H1 (cell line): Measurements from ENCODE around the gene ARHGAP25. TPM values are rescaled to one million over a fixed set of nuclear protein-coding genes. Genes with fewer than 3 reads are reported as not detected.

Source experiments
- CTCF ChIA-PET: fragments of 300-600 bp; sonication (Branson Sonifier 250); formaldehyde crosslinking; loops from one replicate; lab custom pipeline; 2021; ENCODE audit not compliant: partially characterized antibody; lab: Charles Lee
- POLR2A ChIA-PET: fragments of 300-600 bp; sonication (Branson Sonifier 250); formaldehyde crosslinking; loops from one replicate; lab custom pipeline; 2021; ENCODE audit warnings: inconsistent platforms; ENCODE audit not compliant: partially characterized antibody; lab: Charles Lee
- DNase-seq, 2 experiments: peaks; one replicate each; pipeline versions ENCODE4 v3.0.0 to v3.0.0-alpha.2; 2010 to 2022; ENCODE audit warnings: low spot score in 2 of 2, low read depth in 1 of 2, mixed read lengths in 1 of 2
- FAIRE-seq: peaks from 2 replicates; lab custom pipeline; 2011; peaks lifted over from hg19 to GRCh38; lab: Jason Lieb, UNC
- H2AFZ ChIP-seq: 2 replicates; pipeline ENCODE4 v1.8.1; 2012; ENCODE audit warnings: low read length, inconsistent platforms
- H2AK5ac ChIP-seq: 2 replicates; pipeline ENCODE4 v1.6.1; 2013; ENCODE audit warnings: low read depth, low read length
- H2BK120ac ChIP-seq: replicated peaks from 2 replicates; pipeline ENCODE3; 2013; ENCODE audit warnings: low read depth, low read length, inconsistent platforms
- H2BK12ac ChIP-seq: 2 replicates; pipeline ENCODE4 v1.6.1; 2013; ENCODE audit warnings: low read depth, low read length
- H2BK15ac ChIP-seq: 2 replicates; pipeline ENCODE4 v1.6.1; 2013; ENCODE audit warnings: low read length
- H2BK20ac ChIP-seq: 2 replicates; pipeline ENCODE4 v1.6.1; 2013; ENCODE audit warnings: low read length
- H2BK5ac ChIP-seq: 2 replicates; pipeline ENCODE4 v1.6.1; 2013; ENCODE audit warnings: low read depth, low read length
- H3K14ac ChIP-seq: 2 replicates; pipeline ENCODE4 v1.6.1; 2013; ENCODE audit warnings: inconsistent platforms; ENCODE audit not compliant: insufficient read length
- H3K18ac ChIP-seq: 2 replicates; pipeline ENCODE4 v1.6.1; 2013; ENCODE audit warnings: low read length; ENCODE audit errors: extremely low read depth
- H3K23ac ChIP-seq: 2 replicates; pipeline ENCODE4 v1.6.1; 2013; ENCODE audit warnings: inconsistent platforms; ENCODE audit not compliant: insufficient read length
- H3K23me2 ChIP-seq: 2 replicates; pipeline ENCODE4 v1.6.1; 2013; ENCODE audit warnings: low read depth, low read length
- H3K27ac ChIP-seq: 2 replicates; pipeline ENCODE4 v1.6.1; 2011; ENCODE audit warnings: low read depth, low read length, inconsistent platforms
- H3K27me3 ChIP-seq, 4 experiments: replicated peaks in 1 of 4; 1 replicate in 1 of 4; 2 replicates in 3 of 4; pipeline versions ENCODE4 v1.6.1 to v1.8.1; 2011 to 2013; ENCODE audit warnings: low read length in 3 of 4, mild to moderate bottlenecking in 3 of 4, inconsistent platforms in 2 of 4, mixed read lengths in 2 of 4, moderate library complexity in 1 of 4; ENCODE audit not compliant: control insufficient read depth in 3 of 4, insufficient read depth in 3 of 4; ENCODE audit errors: extremely low read depth in 1 of 4
- H3K36me3 ChIP-seq, 4 experiments: 2 replicates each; pipeline versions ENCODE4 v1.6.1 to v1.8.1; 2011 to 2013; ENCODE audit warnings: mild to moderate bottlenecking in 4 of 4, low read length in 3 of 4, moderate library complexity in 2 of 4, control low read depth in 1 of 4, inconsistent platforms in 1 of 4; ENCODE audit not compliant: insufficient read depth in 4 of 4, control insufficient read depth in 2 of 4
- H3K4ac ChIP-seq: replicated peaks from 2 replicates; pipeline ENCODE3; 2013; ENCODE audit warnings: low read length, low read depth, mixed read lengths, inconsistent platforms; ENCODE audit not compliant: insufficient read length
- H3K4me1 ChIP-seq, 4 experiments: replicated peaks in 1 of 4; 1 replicate in 1 of 4; 2 replicates in 3 of 4; pipeline versions ENCODE4 v1.6.1 to v1.8.1; 2011 to 2013; ENCODE audit warnings: low read length in 3 of 4, inconsistent platforms in 2 of 4, mixed read lengths in 1 of 4; ENCODE audit not compliant: insufficient read depth in 4 of 4, control insufficient read depth in 3 of 4
- H3K4me2 ChIP-seq, 2 experiments: 2 replicates each; pipeline versions ENCODE4 v1.6.1 to v1.8.1; 2011 to 2013; ENCODE audit warnings: low read depth in 2 of 2, low read length in 2 of 2, control low read depth in 1 of 2, inconsistent platforms in 1 of 2, mild to moderate bottlenecking in 1 of 2; ENCODE audit not compliant: insufficient read depth in 1 of 2
- H3K4me3 ChIP-seq, 4 experiments: fragments of 200-600, 300-600 bp in 1 of 4; sonication (generic), shearing (Covaris generic), sonication (Bioruptor Twin) in 1 of 4; 2 replicates each; pipeline versions ENCODE4 v1.5.1 to v1.8.1; 2011 to 2016; ENCODE audit warnings: low read length in 4 of 4, low read depth in 3 of 4, control low read depth in 2 of 4, inconsistent platforms in 2 of 4, mild to moderate bottlenecking in 2 of 4, mixed read lengths in 1 of 4, moderate library complexity in 1 of 4; ENCODE audit not compliant: insufficient read depth in 2 of 4; ENCODE audit errors: extremely low read depth in 1 of 4
- H3K56ac ChIP-seq: replicated peaks from 2 replicates; pipeline ENCODE3; 2013; ENCODE audit warnings: low read depth, mild to moderate bottlenecking, mixed read lengths, low read length, inconsistent platforms; ENCODE audit not compliant: insufficient read length
- H3K79me1 ChIP-seq: 2 replicates; pipeline ENCODE4 v1.6.1; 2013; ENCODE audit warnings: low read depth, low read length, control low read depth
- H3K79me2 ChIP-seq, 2 experiments: 2 replicates each; pipeline versions ENCODE4 v1.6.1 to v1.8.1; 2012 to 2013; ENCODE audit warnings: low read length in 2 of 2, mild to moderate bottlenecking in 2 of 2, inconsistent platforms in 1 of 2; ENCODE audit not compliant: insufficient read depth in 2 of 2, control insufficient read depth in 1 of 2
- H3K9ac ChIP-seq, 4 experiments: replicated peaks in 1 of 4; 1 replicate in 1 of 4; 2 replicates in 3 of 4; pipeline versions ENCODE4 v1.6.1 to v1.8.1; 2011 to 2013; ENCODE audit warnings: low read depth in 3 of 4, low read length in 3 of 4, control low read depth in 2 of 4, mild to moderate bottlenecking in 2 of 4, moderate library complexity in 2 of 4, inconsistent platforms in 1 of 4; ENCODE audit errors: extremely low read depth in 1 of 4
- H3K9me3 ChIP-seq, 2 experiments: 2 replicates each; pipeline versions ENCODE4 v1.6.1 to v1.8.1; 2012 to 2013; ENCODE audit warnings: mild to moderate bottlenecking in 2 of 2, moderate library complexity in 2 of 2, control low read depth in 1 of 2, inconsistent platforms in 1 of 2, low read depth in 1 of 2, low read length in 1 of 2, mixed read lengths in 1 of 2; ENCODE audit not compliant: insufficient read depth in 2 of 2
- H4K20me1 ChIP-seq, 2 experiments: replicated peaks in 1 of 2; 2 replicates each; pipeline versions ENCODE3 to v1.8.1; 2011 to 2013; ENCODE audit warnings: inconsistent platforms in 2 of 2, low read length in 2 of 2, mild to moderate bottlenecking in 1 of 2; ENCODE audit not compliant: insufficient read depth in 2 of 2, control insufficient read depth in 1 of 2
- H4K5ac ChIP-seq: 2 replicates; pipeline ENCODE4 v1.6.1; 2013; ENCODE audit warnings: low read length, low read depth, mixed read lengths, inconsistent platforms; ENCODE audit not compliant: insufficient read length
- H4K8ac ChIP-seq: 2 replicates; pipeline ENCODE4 v1.8.0; 2013; ENCODE audit warnings: mild to moderate bottlenecking, moderate library complexity, low read length, inconsistent platforms; ENCODE audit not compliant: insufficient read depth; ENCODE audit errors: extremely low read depth
- H4K91ac ChIP-seq: replicated peaks from 2 replicates; pipeline ENCODE3; 2013; ENCODE audit warnings: low read length, mixed read lengths, inconsistent platforms; ENCODE audit not compliant: insufficient read length
- KDM5A ChIP-seq: fragments of 200-600 bp; IDR thresholded peaks from 2 replicates; pipeline ENCODE4 v1.7.1; 2012; ENCODE audit warnings: mild to moderate bottlenecking, low read length, inconsistent platforms, mixed read lengths
- WGBS, 2 experiments: shearing (Covaris generic) in 1 of 2; methylation state at CpG; one replicate each; pipeline versions ENCODE4 v1.1.6 to v1.1.7; 2013 to 2015; ENCODE audit warnings: low lambda C conversion rate in 2 of 2, mixed read lengths in 2 of 2, inconsistent platforms in 1 of 2, low coverage in 1 of 2, missing lambda C conversion rate in 1 of 2; ENCODE audit not compliant: insufficient replicate concordance in 2 of 2, insufficient coverage in 1 of 2, insufficient read length in 1 of 2; ENCODE audit errors: extremely low coverage in 1 of 2, missing lambda C conversion rate in 1 of 2; 5-methylcytosine and 5-hydroxymethylcytosine counted together
- polyA plus RNA-seq, 7 experiments: library from polyadenylated mRNA; depleted of rRNA in 3 of 7; stranded (reverse) in 5 of 7; unstranded in 2 of 7; fragments of >200 nt in 5 of 7; fragments of 200-250 nt in 2 of 7; gene quantifications; 1 replicate in 5 of 7; 2 replicates in 1 of 7; 4 replicates in 1 of 7; pipeline versions ENCODE4 v1.2.1 to v1.2.3, GENCODE V29; 2011 to 2013; ENCODE audit warnings: missing spikeins in 2 of 7, mixed read lengths in 2 of 7
- total RNA-seq: library from RNA; stranded (reverse); fragmentation: NEBNext Ultra II Directional; extraction: Animal tissue kit (Norgen Biotek cat#: 25700); gene quantifications from 2 replicates; pipeline ENCODE4 v1.2.1, GENCODE V29; 2021

The ARHGAP25 gene
- total and polyA plus RNA-seq, 2 of the 8 experiments (the other 6 are each of a cell fraction or from before 2014, with no cell fraction given): 1.00 to 1.2 TPM

DNA sequence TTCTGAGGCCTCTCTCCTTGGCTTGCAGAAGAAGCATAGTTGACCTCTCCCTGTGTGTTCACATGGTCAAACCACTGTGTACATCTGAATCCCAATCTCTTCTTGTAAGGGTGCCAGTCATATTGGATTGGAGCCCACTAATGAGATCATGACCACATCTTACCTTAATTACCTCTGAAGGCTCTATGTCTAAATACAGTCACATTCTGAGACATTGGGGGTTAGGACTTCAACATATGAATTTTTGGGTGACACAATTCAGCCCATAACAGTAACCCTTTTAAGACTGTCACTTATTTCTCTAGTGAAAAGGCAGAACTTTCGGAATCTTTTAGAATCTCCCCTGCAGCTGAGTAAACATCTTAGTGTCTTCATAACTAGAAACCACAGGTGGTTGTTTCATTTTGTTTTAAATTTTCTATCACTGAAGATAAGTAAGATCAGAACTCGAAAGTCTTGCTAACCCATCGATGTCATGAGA is 103.3 kb downstream of the ARHGAP25 start:
- Histone ChIP-seq H3K18ac (no peak overlapping the region), H2BK15ac (no peak overlapping the region), H3K79me2 (no peaks in the 10 kb centered on the region), H3K27ac (no peak overlapping the region), H2BK120ac (no peak overlapping the region), H3K4me2 (no peak overlapping the region), H3K56ac (no peak overlapping the region), H3K9ac (no peak overlapping the region), H3K27me3 (no peaks in the 10 kb centered on the region), H3K4me3 (no peak overlapping the region), H2AFZ (no peak overlapping the region), H3K23me2 (no peaks in the 10 kb centered on the region), H3K4me1 (no peaks in the 10 kb centered on the region), H4K20me1 (no peaks in the 10 kb centered on the region), H3K9me3 (peaks cover 9 to 13% of the 10 kb centered on the region in 2 experiments; a peak in 2 of 4 replicates), H2BK20ac (no peak overlapping the region), H3K36me3 (no peaks in the 10 kb centered on the region), H4K5ac (no peak overlapping the region), H2AK5ac (no peak overlapping the region), H3K79me1 (no peaks in the 10 kb centered on the region), H3K23ac (no peak overlapping the region), H3K4ac (no peak overlapping the region), H4K91ac (no peak overlapping the region), H2BK5ac (no peak overlapping the region), H2BK12ac (no peak overlapping the region)
- FAIRE-seq (no peak), DNase-seq (no peak)
- WGBS, 2 experiments: 95% methylated on average over 3 of the region's 3 CpGs; no CpG with 5 or more reads in 1 of the 2 experiments
- ChIA-PET POLR2A (no interaction called here), CTCF (interaction anchor here (0.6 to 6.6 kb wide), 27 partner anchors 9 to 116 kb away, joined by 3 to 113 read pairs (median 6); no protein-coding TSS in a partner anchor)
- no peak for TF ChIP-seq KDM5A
- TF ChIP-seq, all 59 proteins: peak for 0
- no peak overlapping the region for H3K14ac ChIP-seq
- no peak overlapping the region for H4K8ac ChIP-seq
